ENCODE results near the gene GARS1. TPM values are rescaled to one million over a fixed set of nuclear protein-coding genes. Genes with fewer than 3 reads are reported as not detected.

Gene GARS1
- total and polyA plus RNA-seq, 9 of the 15 experiments (the other 6 are each of a cell fraction or from before 2014, with no cell fraction given) = 142 to 769 (median 272) TPM

DNA sequence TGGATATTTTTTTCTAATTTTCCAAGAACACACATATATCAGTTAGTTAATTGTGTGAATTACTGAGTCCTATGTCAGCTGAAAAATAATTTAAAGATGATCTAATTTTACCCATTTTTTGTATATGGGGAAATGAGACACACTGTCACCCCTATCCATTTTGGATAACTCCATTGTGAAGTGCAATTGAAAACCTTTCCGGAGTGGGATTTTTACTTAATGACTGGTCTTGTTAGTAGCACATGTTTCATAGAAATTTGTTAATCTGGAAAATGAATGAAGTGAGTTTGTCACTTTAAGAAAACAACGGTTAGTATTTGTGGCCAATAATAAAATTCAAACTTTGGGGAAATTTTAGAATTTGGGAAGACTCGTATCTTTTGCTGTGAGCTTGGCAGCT is 2.0 kb downstream of the GARS1 start:
- TF ChIP-seq POLR2H (tag; IDR thresholded peaks at IDR 0.05; ENCODE audit: low read depth) (peak; percentile 15; the same call in 1 of the 2 replicates), GTF2E2 (tag; IDR thresholded peaks at IDR 0.05) (0 out of 2 replicates have a peak, but pooled peaks have one; percentile 43), TEAD4 (IDR thresholded peaks at IDR 0.05; ENCODE audit: low read length) (no peak), TEAD4 (CRISPR knock-in tag; IDR thresholded peaks at IDR 0.05; ENCODE audit: borderline replicate concordance) (no peak), POLR3A (IDR thresholded peaks at IDR 0.05; ENCODE audit: borderline replicate concordance, extremely low read depth, insufficient read depth, insufficient read length) (no peak), HMBOX1 (IDR thresholded peaks at IDR 0.05) (peak; percentile 28; the same call in 1 of the 2 replicates)
- TF ChIP-seq, protein P1, sequence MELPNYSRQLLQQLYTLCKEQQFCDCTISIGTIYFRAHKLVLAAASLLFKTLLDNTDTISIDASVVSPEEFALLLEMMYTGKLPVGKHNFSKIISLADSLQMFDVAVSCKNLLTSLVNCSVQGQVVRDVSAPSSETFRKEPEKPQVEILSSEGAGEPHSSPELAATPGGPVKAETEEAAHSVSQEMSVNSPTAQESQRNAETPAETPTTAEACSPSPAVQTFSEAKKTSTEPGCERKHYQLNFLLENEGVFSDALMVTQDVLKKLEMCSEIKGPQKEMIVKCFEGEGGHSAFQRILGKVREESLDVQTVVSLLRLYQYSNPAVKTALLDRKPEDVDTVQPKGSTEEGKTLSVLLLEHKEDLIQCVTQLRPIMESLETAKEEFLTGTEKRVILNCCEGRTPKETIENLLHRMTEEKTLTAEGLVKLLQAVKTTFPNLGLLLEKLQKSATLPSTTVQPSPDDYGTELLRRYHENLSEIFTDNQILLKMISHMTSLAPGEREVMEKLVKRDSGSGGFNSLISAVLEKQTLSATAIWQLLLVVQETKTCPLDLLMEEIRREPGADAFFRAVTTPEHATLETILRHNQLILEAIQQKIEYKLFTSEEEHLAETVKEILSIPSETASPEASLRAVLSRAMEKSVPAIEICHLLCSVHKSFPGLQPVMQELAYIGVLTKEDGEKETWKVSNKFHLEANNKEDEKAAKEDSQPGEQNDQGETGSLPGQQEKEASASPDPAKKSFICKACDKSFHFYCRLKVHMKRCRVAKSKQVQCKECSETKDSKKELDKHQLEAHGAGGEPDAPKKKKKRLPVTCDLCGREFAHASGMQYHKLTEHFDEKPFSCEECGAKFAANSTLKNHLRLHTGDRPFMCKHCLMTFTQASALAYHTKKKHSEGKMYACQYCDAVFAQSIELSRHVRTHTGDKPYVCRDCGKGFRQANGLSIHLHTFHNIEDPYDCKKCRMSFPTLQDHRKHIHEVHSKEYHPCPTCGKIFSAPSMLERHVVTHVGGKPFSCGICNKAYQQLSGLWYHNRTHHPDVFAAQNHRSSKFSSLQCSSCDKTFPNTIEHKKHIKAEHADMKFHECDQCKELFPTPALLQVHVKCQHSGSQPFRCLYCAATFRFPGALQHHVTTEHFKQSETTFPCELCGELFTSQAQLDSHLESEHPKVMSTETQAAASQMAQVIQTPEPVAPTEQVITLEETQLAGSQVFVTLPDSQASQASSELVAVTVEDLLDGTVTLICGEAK (IDR thresholded peaks at IDR 0.05) = 0 out of 2 replicates have a peak, but pooled peaks have one; percentile 19
- TF ChIP-seq, protein P1 (CRISPR knock-in tag; IDR thresholded peaks at IDR 0.05) = no peak

More for the DNA sequence above, 2.0 kb downstream of the GARS1 start:
- peaks cover 20% of the 10 kb centered on the region for H4K20me1 ChIP-seq (replicated peaks; ENCODE audit: control insufficient read depth, insufficient read depth, low read length)
- peak overlapping the region; percentile 90; the same call in 2 of the 3 replicates for H3K27ac ChIP-seq (ENCODE audit: extremely low read depth, low read depth, low read length)
- ATAC-seq (no peak), FAIRE-seq (no peak), DNase-seq (ENCODE audit: extremely low read depth in 1 of 4, low spot score in 3 of 4) (peak in 1 of 4 experiments; percentile 7)
- no peaks in the 10 kb centered on the region for H3K27me3 ChIP-seq (ENCODE audit: control insufficient read depth in 2 of 2, insufficient read depth in 2 of 2, low read length in 2 of 2)
- H3K9me1 ChIP-seq (ENCODE audit: control insufficient read depth, insufficient read depth, low read length) = no peaks in the 10 kb centered on the region
- no peak overlapping the region for H2AFZ ChIP-seq (ENCODE audit: low read depth, low read length)
- POLR2A ChIA-PET = interaction anchor here (0.9 to 2.1 kb wide), 4 partner anchors 9 to 451 kb away, joined by 3 to 13 read pairs (median 3); no protein-coding TSS in a partner anchor
- peaks cover 94% of the 10 kb centered on the region for H3K79me2 ChIP-seq (ENCODE audit: control insufficient read depth, insufficient read depth, low read length)
- intact Hi-C loops (cut with micrococcal nuclease) (no loop called here), in situ Hi-C loops (cut with MboI) (no loop called here)
- no peaks in the 10 kb centered on the region; a peak in 1 of 5 replicates for H3K4me1 ChIP-seq (replicated peaks in 1 of 2; ENCODE audit: control insufficient read depth in 2 of 2, insufficient read depth in 2 of 2, low read length in 2 of 2)
- H3K9ac ChIP-seq (ENCODE audit: insufficient read depth in 1 of 2, low read depth in 2 of 2, low read length in 2 of 2) = peak overlapping the region in 1 of 2 experiments; percentile 99; a peak in 3 of 4 replicates
- WGBS (ENCODE audit: insufficient coverage, low coverage, missing lambda C conversion rate) = 9% methylated on average over 3 of the region's 3 CpGs
- no peaks in the 10 kb centered on the region for H3K9me3 ChIP-seq (replicated peaks; ENCODE audit: control insufficient read depth, insufficient read depth, low read depth, low read length)
- H3K36me3 ChIP-seq (ENCODE audit: control insufficient read depth, insufficient read depth, low read length) = peaks cover 56% of the 10 kb centered on the region
- peak overlapping the region; percentile 96 for H3K4me3 ChIP-seq
- CTCF ChIA-PET (ENCODE audit: low intra/inter-chr PET ratio) = no interaction called here
- BruUV-seq (replicated peaks) = no TSS peak
- peak overlapping the region; percentile 97 for H3K4me2 ChIP-seq (ENCODE audit: insufficient read depth, low read length)
